ENCODE results near the gene FDX2. TPM values are rescaled to one million over a fixed set of nuclear protein-coding genes. Genes with fewer than 3 reads are reported as not detected.
"Not testable (repeated sequence)": the region's sequence is repeated elsewhere in the genome, so short reads cannot be mapped to it uniquely, and the experiment has no call there.

FDX2 gene
- total RNA-seq = 14.7 TPM

DNA sequence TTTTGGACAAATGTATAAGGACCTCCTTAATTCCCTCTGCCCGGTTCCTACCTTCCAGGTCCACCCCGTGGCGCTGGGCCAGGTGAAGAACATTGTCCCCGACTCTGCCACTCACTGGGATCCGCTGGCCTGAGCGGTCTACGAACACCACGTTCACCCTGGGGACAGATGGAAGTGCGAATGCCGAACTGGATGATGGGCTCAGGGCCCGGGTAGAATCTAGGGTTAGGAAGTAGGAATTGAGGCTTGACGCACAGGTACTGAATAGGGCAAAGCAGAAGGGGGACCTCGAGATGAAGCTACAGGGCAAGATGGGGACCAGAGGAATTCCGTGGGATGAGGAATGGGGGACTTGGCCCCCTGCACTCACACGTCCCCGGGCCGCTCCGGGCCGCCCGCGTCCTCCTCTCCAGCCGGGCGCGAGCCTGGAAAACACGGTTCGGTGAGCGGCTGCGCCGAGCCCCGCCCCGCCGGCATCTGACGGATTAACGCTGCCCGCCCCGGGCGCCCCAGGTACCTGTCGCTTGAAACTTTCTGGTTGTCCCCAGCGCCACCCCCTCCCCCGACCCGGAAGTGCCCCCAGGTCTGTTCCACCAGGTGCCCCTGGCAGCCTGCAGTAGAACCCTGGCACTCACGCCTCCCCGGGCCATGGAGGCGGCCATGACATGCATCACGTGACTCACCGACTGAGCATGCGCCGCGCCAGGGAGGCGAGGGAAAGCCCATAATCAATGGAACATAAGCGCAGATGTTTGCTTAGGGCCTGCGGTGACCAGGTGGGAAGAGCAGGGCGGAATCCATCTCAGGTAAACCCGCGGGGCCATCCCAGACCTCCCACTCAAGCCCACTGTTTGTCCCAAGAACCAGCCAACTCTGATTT lies at the start of gene FDX2:
Gene FDX2, minus strand, starts transcription at position 681 of the 880 bp plus-strand sequence. Its CDS starts 19 bp downstream, at position 662.
- peak; percentile 80 for DNase-seq

DNA sequence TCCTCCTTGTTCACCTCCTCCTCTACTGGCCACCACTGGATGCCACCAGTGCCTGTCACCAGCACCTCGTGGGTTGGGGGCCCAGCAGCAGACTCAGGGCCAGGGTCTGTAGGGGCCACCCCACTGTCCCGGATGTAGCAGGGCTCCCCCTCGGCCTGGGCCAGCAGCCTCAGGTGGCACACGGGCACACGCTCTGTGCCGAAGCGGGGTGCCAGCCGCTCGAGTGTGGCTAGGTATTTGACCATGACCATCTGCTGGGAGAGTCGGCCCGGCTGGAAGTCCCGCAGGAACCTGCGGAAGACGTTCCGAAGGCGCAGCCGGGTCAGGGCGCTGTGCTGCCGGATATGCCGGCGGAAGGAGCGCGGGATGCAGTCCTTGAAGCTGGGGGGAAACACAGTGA lies 49.7 kb upstream of the FDX2 start:
- DNase-seq = no peak

DNA sequence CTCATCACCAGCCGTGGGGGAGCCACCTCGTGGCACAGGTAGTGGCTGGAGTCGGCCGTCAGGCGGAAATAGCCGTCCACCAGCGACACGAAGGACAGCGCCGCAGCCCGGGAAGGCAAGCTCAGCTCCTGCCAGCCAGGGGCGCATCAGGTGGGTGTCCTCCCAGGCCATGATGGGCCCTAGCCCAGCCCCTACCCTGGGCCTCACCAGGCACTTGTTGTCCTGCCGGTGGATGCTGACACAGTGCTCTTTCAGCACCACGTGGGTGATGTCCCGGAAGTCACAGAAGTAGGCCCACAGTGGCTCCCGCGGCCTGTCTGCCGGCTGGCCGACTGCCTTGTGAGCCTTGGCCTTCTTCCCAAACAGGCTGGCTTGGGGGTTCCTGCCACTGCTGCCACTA lies 48.8 kb upstream of the FDX2 start:
- no peak for DNase-seq

DNA sequence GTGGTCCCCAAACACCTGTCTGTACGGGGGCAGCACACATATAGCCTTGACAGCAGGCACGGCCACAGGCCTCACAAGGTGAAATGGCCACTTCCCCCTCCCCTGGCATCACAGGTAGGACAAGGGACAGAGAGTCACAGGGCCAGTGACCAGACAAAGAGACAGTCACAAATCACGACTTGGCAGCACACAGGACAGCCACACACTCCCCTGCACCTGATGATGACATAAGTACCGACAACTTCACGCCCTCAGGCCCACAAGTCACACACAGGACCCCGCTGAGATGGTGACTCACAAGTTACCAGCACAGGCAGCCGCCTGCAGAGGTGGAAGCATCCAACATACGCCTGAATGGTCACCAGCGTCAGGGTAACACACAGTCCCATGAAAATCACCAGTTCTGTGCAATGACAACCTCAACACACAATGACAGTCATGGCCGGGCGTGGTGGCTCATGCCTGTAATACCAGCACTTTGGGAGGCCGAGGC lies 48.0 kb upstream of the FDX2 start:
- no peak for DNase-seq

DNA sequence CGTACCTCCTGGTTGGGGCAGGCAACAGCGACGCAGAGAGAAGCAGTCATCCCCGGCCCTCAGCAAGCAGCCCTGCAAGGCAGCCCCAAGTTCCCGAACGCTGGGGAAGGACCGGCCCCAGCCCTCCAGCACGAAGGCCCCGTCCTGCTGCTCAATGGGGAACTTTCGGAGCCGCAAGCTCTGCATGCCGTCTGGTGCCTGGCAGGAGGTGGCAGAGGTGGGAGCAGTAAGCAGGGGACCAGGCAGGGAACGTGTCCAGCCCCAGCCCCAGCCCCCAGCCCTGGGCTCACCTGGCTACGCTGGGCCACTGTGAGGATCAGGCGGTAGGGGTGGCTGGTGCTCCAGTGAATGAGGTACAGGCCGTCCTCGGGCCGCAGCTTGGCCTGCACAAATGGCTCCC lies 46.4 kb upstream of the FDX2 start:
- DNase-seq = no peak

DNA sequence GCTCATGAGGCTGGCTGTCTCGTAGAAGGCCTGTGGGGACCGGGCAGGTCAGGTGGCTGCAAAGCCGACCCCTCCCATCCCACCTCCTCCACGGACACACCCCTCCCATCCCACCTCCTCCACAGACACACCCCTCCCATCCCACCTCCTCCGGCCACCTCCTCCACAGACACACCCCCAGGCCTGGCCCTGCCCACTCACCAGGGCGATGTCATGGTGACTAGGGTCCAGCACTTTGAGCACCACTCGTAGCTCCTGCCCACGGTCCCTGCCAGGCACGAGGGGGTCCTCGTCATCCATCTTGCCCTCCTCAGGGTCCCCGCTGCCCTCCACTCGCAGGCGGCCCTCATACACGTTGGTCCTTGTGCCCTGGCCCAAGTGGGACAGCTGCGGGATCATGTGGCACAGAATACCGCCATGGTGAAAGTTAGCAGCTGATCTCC lies 45.8 kb upstream of the FDX2 start:
- no peak for DNase-seq

DNA sequence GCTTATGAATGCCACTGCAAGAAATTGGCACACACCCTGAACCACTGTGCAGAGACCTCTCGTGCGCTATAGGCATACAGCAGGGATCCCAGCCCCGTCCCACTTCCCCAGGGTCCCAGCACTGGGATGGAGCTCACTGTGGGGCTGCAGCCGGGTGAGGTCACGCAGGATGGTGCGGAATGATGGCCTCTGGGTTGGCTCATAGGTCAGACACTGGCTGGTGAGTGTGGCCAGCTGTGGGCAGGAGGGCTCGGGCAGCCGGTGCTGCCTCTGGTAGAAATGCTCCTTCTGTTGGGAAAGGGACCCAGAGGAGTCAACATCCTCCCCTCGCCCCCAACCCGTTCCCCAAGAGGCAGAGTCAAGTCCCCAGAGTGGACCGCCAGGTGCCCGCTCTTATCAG lies 40.6 kb upstream of the FDX2 start:
- no peak for DNase-seq

DNA sequence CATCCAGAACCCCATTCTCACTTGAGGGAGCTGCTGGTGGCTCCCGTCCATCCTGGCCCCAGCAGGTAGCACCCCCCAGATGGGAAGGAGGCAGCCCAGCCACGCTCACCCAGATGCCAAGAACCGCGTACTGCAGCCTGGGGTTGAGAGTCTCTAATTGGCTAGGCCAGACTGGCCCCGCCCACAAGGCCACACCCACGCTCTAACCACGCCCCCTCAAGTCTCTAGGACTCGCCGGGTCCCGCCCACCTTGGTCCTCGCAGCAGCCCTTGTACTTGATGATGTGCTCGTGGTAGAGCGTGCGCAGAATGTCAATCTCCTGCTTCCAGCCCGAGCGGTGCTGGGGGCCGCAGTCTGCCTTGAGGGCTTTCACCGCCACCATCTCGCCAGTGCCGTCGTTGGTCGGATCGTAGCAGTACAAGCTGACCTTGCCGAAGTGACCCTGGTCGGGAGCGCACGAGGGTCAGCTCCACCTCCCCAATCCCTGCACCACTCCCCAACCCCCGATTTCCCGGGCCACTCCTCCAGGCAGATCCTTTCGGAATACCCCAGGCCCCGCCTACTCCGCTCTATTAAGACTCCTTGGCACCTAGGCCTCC lies 38.1 kb upstream of the FDX2 start:
- no peak for DNase-seq

DNA sequence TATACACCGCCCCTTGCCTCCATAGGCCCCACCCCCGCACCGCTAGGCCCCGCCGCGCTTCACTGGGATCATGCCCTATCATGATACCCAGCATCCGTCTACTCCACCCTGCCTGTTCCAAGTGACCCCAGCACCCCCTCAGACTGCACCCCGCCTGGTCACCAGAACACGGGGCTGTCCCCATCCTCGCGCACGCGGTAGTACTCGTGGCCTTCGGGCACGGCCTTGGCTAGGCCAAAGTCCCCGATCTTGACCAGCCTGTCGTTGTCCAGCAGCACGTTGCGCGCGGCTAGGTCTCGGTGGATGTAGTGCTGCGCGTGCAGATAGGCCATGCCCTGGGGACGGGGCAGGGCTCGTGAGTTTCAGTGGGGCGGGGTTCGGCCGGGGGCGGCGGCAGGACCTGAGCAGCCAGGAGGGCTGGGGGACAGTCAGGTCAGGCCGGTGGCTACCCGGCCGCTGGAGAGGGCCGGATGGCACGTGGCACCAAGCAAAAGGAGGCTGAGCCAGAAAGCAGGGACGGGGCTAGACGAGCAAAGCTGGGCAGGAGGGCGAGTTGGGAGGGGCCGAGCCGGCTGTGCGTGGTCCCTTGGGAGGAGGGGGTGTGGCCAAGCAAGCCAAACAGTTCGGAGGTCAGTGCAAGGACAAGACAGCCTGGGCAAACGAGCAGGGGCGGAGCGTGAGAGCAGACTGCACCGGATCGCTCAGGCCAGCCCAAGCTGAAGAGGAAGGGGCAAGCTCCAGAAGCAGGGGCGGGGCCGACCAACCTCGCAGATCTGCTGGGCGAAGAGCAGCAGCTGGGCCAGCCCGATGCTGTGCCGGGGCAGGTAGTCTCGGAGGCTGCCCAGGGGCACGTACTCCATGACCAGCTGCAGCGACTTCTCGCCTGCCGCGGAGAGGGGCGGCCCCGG lies 37.2 kb upstream of the FDX2 start:
- no peak for DNase-seq

DNA sequence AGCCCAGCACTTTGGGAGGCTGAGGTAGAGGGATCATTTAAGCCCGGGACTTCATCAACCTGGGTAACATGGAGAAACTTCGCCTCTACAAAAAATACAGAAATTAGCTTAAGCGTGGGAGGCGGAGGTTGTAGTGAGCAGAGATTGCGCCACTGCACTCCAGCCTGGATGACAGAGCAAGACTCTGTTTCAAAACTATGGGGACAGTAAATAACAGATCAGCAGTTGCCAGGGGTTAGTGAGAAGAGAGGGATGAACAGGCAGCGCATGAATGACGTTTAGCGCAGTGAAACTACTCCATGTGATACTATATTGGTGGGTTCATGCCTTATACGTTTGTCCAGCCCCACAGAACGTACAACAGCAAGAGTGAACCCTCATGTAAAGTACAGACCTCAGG lies 30.7 kb upstream of the FDX2 start:
- DNase-seq = no peak

DNA sequence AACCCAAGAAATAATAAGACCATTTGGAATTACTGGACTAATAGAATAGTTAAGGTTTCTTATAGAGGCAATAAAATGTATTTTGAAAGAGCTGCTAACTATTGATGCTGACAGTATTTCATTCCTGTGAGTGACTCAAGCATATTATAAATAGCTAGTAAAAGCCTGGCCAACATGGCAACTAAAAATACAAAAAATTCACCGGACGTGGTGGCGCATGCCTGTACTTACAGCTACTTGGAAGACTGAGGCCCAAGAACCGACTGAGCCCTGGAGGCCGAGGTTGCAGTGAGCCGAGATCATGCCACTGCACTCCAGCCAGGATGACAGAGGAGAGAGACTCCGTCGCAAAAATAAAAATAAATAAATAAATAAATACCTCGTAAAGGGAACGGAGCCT lies 29.0 kb upstream of the FDX2 start:
- DNase-seq = no peak

DNA sequence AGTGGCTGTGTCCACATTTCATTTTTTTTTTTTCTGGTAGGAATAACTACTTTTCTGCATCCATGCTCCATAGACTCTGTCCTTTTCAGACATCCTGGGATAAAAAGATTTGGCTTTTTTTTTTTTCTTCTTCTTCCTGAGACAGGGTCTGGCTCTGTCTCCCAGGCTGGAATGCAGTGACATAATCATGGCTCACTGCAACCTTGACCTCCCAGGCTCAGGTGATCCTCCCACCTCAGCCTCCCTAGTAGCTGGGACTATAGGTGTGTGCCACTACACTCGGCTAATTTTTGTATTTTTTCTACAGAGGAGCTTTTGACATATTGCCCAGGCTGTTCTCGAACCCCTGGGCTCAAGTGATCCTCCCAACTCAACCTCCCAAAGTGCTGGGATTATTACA lies 27.7 kb upstream of the FDX2 start:
- DNase-seq = no peak

DNA sequence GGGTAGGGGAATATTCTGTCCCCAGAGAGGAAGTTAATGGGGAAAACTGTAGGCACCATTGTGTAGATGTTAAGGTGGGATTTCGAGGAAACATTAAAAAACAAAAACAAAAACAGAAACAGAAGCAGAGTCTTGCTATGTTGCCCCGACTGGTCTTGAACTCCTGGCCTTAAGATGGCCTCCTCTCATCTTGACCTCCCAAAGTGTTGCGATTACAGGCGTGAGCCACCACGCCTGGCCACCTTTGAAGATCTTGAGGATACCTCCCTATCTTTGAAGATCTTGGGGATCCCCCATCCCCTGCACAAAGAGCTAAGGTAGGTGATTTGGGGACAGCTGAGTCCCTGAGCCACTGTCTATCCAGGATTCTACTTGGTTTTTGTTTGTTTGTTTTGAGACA lies 24.2 kb upstream of the FDX2 start:
- no peak for DNase-seq

DNA sequence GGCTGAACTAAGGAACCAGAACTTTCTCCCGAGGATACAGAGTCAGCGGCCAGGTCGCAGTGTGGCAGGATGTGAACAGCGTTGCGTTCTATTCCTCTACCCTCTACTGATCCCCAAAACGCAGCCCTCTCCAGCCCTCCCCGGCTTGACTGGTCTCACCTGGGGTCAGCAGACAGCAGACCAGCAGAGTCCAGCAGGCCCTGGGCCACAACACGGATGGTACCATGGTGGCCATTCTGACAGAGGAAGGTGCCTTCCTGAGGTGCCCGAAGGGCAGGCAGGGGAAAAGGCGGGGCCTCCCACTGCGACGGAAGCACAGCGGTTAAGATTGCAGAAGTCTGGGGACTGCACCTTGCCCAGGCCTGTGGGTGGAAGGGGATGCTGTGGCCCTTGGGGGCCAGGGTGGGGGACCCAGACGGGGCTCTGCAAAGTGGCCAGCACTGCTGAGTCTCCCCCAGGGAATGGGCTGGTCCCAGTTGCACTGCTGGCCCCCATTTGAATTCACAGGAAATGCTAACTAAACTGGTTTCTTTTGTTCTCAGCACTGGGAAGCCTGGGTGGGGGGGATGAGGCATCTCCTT lies 23.7 kb upstream of the FDX2 start, which contains the start of gene ICAM3:
Gene ICAM3, minus strand, starts transcription at position 245 of the 581 bp plus-strand sequence. Its CDS starts 10 bp downstream, at position 235.
- DNase-seq = no peak

DNA sequence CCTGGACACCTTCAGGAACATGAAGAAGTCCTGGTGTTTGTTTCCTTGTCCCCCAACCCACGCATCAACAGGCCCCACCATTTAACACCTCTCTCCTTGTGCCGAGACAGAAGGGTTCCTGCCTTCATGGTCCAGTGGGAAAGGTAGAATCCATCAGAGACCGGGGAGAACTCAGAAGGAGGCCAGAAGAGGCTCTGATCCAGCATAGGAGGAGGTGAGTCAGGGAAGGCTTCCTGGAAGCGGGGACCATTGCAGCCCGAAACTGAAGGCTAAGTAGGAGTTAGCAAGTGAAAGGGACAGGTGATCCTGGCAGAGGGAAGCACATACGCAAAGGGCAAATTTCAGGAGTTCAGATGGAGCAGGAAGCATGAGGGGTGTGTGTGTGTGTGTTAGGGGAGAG lies 23.1 kb upstream of the FDX2 start:
- no peak for DNase-seq

DNA sequence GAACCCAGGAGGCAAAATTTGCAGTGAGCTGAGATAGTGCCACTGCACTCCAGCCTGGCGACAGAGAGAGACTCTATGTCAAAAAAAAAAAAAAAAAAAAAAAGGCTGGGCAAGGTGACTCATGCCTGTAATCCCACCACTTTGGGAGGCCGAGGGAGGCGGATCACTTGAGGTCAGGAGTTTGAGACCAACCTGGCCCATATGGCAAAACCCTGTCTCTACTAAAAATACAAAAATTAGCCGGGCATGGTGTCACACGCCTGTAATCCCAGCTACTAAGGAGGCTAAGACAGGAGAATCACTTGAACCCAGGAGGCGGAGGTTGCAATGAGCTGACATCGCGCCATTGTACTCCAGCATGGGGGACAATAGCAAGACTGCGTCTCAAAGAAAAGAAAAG lies 20.9 kb upstream of the FDX2 start:
- not testable (repeated sequence) for DNase-seq

DNA sequence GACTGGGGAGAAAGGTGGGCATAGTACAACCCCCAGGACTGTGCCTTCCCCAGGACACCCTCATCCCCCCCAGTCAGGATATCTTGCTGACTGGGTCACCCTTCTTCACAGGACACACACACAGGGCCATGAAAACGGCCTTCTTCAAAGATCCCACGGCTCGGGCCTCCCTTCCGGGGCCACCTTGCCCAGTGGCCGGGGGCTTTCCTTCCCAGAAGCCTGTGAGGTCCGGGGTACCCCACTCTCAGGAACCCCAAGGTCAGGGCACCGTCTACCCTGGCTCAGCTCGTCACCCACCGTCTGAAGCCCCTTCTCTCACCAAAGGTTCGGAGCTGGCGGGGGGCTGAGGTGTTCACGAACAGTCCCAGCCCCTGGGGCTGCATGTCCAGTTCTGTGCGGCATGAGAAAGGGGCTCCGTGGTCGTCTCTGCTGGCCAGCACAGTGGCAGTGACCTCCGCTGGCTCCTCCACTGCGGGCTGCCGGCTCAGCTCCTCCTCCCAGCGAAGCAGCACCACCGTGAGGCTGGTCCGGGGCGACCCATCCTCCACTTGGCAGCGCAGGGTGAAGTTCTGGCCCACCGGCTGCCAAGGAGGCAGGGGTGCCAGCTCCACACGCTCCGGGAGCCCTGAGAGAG lies 19.7 kb upstream of the FDX2 start:
- no peak for DNase-seq

DNA sequence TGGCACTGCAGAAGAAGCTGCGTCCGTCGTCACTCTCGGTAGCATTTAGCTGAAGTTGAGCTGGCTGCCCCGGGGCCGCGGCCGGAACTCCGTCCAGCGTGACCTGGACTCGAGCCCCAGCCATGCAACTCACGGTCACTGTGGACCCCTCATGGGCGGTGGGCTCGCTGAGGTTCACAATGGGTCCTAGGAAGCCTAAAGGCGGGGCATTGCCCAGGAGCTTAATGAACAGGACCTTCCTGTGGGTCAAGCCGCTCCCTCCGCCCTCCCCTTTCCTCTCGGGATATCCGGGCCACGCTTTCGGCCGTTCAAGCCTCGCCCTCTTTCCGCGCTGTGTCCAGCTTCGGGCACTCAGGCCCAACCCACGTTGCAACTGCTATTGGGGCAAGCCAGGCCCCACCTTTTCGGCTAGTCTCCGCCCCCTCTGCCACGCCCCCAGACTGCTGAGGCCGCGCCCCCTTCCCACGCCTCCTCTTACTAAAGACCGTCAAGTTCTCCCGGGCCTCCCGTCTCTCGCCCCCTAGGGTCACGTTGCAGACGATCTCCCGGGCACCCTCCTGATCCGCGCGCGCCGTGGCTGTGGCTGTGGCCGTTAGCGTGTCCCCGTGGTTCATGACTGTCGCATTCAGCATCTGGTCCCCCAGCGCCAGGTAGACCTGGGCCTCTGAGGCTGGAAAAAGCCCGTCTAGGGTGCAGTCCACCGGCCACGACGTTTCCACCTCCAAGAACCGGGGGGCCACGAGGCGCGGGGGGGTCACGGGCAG lies 19.0 kb upstream of the FDX2 start:
- peak; percentile 48 for DNase-seq

DNA sequence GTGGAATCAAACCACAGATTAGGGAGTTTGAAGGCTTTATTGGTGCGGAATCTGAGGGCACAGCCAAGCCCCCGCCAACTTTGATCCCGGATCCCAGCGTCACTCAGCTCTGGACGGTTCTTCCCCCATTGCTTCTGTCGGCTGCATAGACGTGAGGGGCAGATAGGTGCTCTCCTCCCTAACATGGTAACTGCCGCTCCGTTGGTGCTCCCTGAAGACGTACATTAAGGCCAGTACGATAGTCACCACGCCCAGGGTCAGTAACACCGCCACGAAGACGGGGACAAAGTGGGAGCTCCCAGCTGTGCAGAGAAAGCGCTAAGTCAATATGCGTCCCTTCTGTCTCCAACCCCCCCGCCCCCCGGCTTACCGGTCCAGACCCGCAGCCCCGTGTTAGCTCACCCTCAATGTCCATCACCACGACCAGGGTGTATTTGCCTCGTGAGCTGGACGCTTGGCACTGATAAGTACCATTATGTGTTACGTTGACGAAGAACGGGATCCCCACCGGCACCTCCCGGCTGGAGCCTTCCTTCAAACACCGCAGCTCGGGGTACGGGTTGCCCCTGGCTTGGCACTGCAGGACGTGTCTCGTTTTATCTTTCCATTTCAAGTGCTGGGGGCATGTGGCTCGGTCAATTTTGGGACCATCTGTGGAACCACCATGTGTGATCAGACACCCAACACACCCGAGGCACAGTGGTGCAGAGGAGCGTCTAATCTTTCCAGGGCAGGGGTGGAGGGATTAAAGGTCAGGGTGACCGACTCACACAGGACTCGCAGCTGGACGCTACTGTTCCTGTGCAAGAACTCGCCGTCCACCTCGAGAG lies 18.2 kb upstream of the FDX2 start:
- no peak for DNase-seq
